H54 (cell line): ENCODE data around the gene CADPS2.
A peak's percentile ranks its signal among the peaks of the same experiment; 100 is the strongest.

Experiments
- DNase-seq: peaks from one replicate; pipeline ENCODE4 v3.0.0; 2011; ENCODE audit warnings: low spot score, mixed read lengths; ENCODE audit not compliant: insufficient read length
- FAIRE-seq: peaks from 3 replicates; lab custom pipeline; 2011; peaks lifted over from hg19 to GRCh38; lab: Jason Lieb, UNC
- POLR2A ChIP-seq: IDR thresholded peaks from 2 replicates; pipeline ENCODE4 v1.6.1; 2011; ENCODE audit warnings: low read depth, mild to moderate bottlenecking, low read length

The CADPS2 gene

DNA sequence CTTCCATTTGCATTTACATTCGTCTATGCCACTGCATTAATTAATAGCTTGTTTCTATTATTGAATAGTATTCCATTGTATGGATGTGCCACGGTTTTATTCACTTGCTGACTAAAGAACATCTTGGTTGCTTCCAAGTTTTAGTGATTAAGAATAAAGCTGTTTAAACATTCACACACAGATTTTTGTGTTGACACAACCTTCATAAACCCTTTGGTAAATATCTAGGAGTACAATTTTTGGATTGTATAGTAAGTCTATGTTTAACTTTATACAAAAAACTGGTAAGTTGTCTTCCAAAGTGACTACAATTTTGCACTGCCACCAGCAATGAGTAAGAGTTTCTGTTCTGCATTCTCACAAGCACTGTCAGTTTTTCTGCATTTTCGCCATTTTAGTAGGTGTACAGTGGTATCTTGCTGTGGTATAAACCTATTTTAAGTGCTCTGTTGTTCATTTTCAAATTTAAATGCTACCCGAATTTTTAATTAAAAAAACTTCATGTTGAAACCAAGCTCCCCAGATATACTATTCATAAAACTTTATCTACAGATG is 308.7 kb downstream of the CADPS2 start:
- DNase-seq (no peak), FAIRE-seq (no peak)
- no peak for TF ChIP-seq POLR2A

DNA sequence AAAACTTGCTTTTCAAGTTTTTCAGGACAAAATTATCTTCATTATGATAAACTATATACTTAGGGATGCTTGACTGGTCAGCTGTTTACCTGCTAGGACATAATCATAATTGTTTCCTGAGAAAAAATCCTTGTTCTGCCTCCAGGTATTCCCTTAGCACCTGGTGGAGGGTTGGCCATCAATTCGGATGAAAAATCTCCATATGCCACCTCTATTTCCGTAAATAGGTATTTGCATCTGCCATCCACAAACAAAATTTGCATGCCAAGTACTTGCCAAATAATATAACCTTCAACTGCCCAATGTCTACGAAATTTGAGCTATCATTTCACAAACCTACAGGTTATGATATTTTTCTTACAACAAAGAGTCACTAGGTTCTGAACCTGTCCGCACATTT is 313.6 kb downstream of the CADPS2 start:
- no peak for FAIRE-seq
- no peak for DNase-seq

DNA sequence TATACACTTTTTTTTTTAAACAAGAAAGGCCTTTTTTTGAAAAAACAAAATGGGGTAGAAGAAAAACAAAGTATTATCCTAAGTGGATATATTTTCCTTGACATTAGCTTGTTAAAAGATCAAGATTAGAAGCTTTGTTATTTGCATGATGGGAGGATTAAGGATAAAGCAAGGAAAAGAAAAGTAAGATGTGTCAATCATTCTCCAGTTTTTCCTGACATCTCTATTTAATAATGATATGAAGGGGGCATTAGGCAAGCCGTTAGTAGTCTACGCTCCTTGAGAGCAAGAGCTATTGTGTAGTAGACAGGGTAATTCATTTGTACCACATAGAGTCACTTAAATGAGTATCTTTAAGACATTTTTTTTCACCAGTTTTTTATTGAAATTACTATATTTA is 324.9 kb downstream of the CADPS2 start:
- no peak for TF ChIP-seq POLR2A
- FAIRE-seq (no peak), DNase-seq (no peak)

More for the DNA sequence above, 313.6 kb downstream of the CADPS2 start:
- TF ChIP-seq POLR2A: no peak

DNA sequence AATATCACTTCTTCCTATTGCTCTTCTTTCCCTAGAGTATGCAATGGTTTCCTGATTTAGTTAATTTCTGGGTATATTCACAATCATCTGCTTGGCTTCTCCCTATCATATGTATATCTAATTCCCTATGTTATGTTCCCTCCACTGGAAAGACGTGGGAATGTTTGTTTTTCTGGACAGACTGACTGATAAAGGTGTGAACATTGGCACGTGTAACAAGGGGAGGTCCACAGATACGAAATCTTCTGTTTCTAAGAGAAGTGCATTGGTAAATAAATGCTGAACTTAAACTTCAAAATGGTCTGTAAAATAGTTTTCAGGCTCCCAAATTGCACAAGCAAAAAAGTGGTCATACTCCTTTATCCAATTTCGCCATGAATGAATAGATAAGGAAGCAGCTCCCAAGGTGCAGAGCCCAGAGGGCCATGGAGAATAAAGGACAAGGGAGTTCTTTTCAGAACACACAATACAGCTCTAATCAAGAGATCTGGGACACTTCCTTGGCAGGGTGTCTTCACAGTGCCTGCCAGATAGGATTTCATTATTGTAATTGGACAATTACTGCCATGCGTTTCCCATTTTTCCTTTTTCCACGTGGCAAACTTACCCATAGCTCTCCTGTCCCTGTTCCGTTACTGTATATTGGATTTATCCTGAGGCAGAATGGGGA is 329.3 kb downstream of the CADPS2 start:
- no peak for TF ChIP-seq POLR2A
- no peak for FAIRE-seq
- DNase-seq: no peak

DNA sequence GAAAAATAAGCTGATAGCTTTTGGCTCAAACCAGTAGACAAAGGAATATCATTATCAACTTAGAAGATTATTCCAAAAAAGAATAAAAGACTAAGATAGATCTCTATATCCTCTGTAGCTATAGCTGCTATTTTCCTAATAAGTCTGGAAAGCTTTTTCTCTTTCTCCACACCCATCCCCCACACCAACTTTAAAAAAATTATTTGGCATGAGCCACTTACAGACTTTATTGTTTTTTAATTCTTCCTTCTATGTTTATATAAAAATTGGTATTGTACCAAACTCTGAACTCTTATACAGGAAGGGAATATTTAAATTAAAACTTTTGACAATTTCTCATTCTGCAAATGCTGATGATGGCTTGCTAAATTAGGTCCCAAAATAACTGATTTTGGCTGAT is 330.0 kb downstream of the CADPS2 start:
- no peak for FAIRE-seq
- TF ChIP-seq POLR2A: no peak
- DNase-seq: no peak

DNA sequence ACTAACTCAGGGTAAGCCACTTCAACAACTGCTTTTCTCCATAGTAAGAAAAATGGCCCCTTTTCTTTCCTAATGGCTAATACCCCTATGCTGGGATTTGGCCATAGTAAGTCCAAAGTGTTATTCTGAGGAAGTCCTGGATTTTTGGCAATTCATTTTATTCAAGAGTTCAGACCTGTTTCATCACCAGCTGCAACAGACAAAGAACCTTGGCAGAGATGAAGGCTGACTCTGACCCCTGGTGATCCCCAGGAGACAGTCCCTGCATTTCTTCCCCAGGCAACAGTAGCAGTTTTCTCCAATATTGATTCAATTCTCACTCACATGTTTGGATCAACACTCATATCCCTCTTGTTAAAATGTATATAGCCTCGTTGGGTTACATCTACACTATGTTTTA is 332.5 kb downstream of the CADPS2 start:
- no peak for FAIRE-seq
- TF ChIP-seq POLR2A: no peak
- no peak for DNase-seq

DNA sequence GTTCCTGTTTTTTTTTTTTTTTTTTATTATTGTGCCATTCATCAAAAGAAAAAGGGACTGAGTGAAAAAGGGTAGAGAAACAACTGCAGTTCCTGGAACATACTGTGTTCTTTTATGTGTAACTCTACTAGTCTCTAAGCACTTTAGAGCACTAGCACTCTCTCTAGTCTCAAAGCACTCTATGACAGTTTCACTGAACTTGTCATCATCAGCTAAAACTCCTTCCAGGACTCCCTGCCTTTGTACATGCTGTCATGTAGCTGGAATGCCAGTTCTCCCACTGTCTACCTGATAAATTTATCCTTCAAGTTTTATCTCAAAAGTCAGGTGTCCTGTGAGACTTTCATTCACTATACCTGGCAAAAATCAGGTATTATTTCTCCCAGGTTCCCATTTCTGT is 333.5 kb downstream of the CADPS2 start:
- DNase-seq (no peak), FAIRE-seq (no peak)
- TF ChIP-seq POLR2A: no peak

DNA sequence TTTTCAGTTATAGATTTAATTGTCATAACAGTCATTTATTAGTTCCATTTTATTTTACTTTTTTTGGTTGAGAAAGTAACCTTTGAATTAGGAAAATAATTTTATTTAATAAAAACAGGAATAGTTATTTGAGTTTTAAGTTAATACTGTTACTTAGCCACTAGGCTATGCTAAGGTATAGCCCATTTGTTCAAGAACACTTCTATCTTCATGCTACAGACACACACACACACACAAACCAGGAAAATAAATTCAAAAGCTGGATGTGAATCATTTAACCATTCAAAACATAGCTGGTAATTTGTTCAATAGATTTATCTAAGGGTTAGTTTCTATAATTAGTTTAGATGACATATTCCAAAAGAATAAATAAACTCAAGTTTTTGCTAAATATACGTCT is 335.7 kb downstream of the CADPS2 start:
- no peak for DNase-seq
- no peak for TF ChIP-seq POLR2A
- peak; percentile 30 for FAIRE-seq

DNA sequence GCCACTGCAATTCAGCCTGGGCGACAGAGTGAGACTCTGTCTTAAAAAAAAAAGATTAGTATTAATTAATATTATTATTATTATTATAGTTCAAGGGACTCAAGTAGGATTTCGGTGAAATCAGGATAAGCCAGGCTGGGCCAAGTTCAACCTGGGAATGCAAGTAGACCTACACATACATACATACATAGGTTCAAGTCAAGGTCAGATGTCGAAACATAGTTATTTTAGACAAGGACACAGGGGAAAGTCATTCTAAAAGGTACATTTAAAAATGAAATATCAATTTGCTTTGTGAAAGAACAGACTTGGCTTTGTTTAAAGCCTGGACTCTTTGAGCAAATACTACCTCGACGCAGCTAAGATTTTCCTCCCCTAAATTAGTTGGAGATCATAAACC is 336.7 kb downstream of the CADPS2 start:
- FAIRE-seq (no peak), DNase-seq (no peak)
- TF ChIP-seq POLR2A: no peak

DNA sequence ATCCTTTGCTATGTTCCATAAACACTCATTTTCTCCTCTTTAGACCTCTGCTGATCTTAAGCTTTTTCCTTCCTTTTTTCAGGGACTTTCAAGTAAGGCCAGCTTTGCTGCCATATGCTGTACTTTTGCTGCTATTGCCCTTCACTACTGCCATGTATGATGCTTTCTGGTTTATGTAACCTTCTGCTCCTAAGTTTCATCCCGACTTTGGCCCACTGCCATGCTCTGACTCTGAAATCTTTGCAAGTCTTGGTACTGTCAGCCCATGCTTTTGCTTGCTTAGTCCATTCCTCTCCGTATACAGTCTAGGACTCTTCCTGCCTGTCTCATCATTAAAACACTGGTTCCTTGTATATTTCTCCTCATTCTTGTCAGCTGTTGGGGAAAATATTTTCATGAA is 339.8 kb downstream of the CADPS2 start:
- FAIRE-seq (no peak), DNase-seq (no peak)
- TF ChIP-seq POLR2A: no peak

DNA sequence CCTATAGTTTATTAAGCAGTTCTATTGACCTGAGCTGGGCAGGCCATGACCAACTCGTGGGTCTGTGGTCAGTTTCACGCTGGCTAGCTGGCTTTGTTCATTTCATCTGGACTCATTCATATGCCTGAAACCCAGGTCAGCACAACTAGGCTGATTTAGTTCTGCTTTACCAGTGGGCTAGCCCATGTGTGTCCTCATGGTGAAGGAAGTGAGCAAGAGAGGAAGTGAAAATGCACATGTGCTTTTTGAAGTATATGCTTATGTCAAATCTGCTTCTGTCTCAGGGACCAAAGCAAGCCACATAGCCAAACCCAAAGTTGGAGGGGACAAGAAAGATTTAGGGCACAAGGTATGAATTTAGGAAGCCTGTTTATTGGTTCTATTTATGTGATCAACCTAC is 341.8 kb downstream of the CADPS2 start:
- no peak for DNase-seq
- FAIRE-seq: no peak

DNA sequence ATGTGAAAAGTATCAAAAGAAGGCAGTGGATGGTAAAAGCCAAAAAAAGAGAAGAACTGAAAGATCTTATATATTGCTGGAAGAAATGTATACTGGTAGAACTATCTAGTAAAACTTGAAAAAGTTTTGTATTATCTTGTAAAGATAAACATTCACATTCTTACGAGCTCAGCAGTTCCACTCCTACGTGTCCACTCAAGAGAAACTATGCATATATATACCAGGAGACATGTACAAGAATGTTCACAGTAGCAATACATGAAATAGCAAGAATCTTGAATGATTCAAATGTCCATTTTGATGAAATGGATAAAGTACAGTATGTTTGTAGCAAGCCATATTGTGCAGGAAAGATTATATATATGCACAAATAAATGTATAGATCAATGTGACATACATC is 342.4 kb downstream of the CADPS2 start:
- DNase-seq (no peak), FAIRE-seq (no peak)

More for the DNA sequence above, 341.8 kb downstream of the CADPS2 start:
- TF ChIP-seq POLR2A: no peak

DNA sequence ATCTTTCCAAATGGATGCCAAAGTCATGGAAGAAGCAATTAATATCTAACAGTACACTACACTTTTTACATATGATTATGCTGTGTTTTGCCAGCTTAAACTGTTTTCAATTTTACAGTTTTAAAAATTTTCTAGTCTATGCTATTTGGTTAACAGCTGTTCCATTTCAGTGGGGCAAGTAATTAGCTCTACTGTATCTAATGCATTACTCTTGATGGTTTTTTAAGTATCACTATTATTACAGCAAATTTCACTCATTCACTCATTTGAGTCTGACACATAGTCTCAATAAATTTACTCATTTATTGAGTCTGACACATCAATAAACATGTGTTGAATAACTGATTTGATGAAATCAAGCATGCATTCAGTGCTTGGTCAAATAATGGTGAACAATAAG is 343.1 kb downstream of the CADPS2 start:
- FAIRE-seq: no peak
- no peak for TF ChIP-seq POLR2A
- no peak for DNase-seq

More for the DNA sequence above, 342.4 kb downstream of the CADPS2 start:
- TF ChIP-seq POLR2A: no peak

DNA sequence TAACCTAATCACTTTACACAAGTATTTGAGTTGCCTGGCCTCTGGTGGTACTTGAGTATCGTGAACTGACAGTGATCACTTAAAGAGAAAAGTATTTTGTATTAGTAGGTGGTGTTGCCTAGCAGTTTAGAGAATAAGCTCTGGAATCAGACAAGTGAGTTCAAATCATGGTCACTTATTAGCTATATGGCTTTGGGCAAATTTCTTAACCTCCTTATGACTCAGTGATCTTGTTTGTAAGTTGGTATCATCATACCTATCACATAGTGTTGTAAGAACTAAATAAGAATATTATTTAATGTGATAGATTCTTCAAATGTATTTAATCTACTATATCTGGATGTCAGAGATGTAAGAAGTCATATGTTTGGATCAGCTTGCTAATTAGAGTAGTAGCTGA is 351.2 kb downstream of the CADPS2 start:
- no peak for TF ChIP-seq POLR2A
- DNase-seq (no peak), FAIRE-seq (no peak)
